ENCODE results near the gene CD40.

- TF ChIP-seq CTCF (IDR thresholded peaks at IDR 0.05) (no peak), MXI1 (IDR thresholded peaks at IDR 0.05; ENCODE audit: low read depth, low read length) (no peak), FOXM1 (IDR thresholded peaks at IDR 0.05; ENCODE audit: low read depth) (no peak), SMC3 (IDR thresholded peaks at IDR 0.05; ENCODE audit: low read depth, low read length) (no peak), POLR2AphosphoS5 (IDR thresholded peaks at IDR 0.05; ENCODE audit: low read depth, low read length) (no peak), YY1 (IDR thresholded peaks at IDR 0.05; ENCODE audit: low read depth) (no peak), EP300 (IDR thresholded peaks at IDR 0.05; ENCODE audit: borderline replicate concordance in 1 of 2, low read depth in 1 of 2, low read length in 1 of 2) (no peak), RXRA (IDR thresholded peaks at IDR 0.05; ENCODE audit: borderline replicate concordance, low read depth) (no peak), TAF1 (IDR thresholded peaks at IDR 0.05; ENCODE audit: borderline replicate concordance, low read depth, low read length) (no peak)
Measured at GRCh38 chr20:46178891-46179290, 60.8 kb downstream of the CD40 start.
